ENCODE results near the gene ADARB1. TPM values are rescaled to one million over a fixed set of nuclear protein-coding genes. Genes with fewer than 3 reads are reported as not detected.

ADARB1 gene
- total and polyA plus RNA-seq, 2 of the 8 experiments (the other 6 are each of a cell fraction or from before 2014, with no cell fraction given): 4.7 to 14.9 TPM

GRCh38 chr21:45067462-45068285, 6.7 kb upstream of the ADARB1 start:
- no peak overlapping the region for H4K5ac ChIP-seq (ENCODE audit: insufficient read length, low read depth, low read length)
- H3K27me3 ChIP-seq (replicated peaks in 1 of 4; ENCODE audit: control insufficient read depth in 3 of 4, extremely low read depth in 1 of 4, insufficient read depth in 3 of 4, low read length in 3 of 4): no peaks in the 10 kb centered on the region; a peak in 1 of 7 replicates
- H3K4me2 ChIP-seq (ENCODE audit: insufficient read depth in 1 of 2, low read depth in 2 of 2, low read length in 2 of 2): no peak overlapping the region
- no peak overlapping the region for H2BK120ac ChIP-seq (replicated peaks; ENCODE audit: low read depth, low read length)
- H3K36me3 ChIP-seq (ENCODE audit: control insufficient read depth in 2 of 4, insufficient read depth in 4 of 4, low read length in 3 of 4): no peaks in the 10 kb centered on the region
- 93% methylated on average over 18 of the region's 18 CpGs; no CpG with 5 or more reads in 1 of the 2 experiments for WGBS, 2 experiments (ENCODE audit: extremely low coverage in 1 of 2, insufficient coverage in 1 of 2, insufficient read length in 1 of 2, insufficient replicate concordance in 2 of 2, low coverage in 1 of 2, low lambda C conversion rate in 2 of 2, missing lambda C conversion rate in 1 of 2)
- H4K8ac ChIP-seq (ENCODE audit: extremely low read depth, insufficient read depth, low read length): no peak overlapping the region
- H3K4me1 ChIP-seq (replicated peaks in 1 of 4; ENCODE audit: control insufficient read depth in 3 of 4, insufficient read depth in 4 of 4, low read length in 3 of 4): peaks cover 2 to 10% (median 6%) of the 10 kb centered on the region in 4 experiments; a peak in 6 of 7 replicates
- H3K14ac ChIP-seq (ENCODE audit: insufficient read length): no peak overlapping the region
- no peaks in the 10 kb centered on the region for H3K9me3 ChIP-seq (ENCODE audit: insufficient read depth in 2 of 2, low read depth in 1 of 2, low read length in 1 of 2)
- no peak overlapping the region for H3K56ac ChIP-seq (replicated peaks; ENCODE audit: insufficient read length, low read depth, low read length)
- no peaks in the 10 kb centered on the region for H3K23me2 ChIP-seq (ENCODE audit: low read depth, low read length)
- H2AK5ac ChIP-seq (ENCODE audit: low read depth, low read length): no peak overlapping the region; the same call in 1 of the 2 replicates
- H4K91ac ChIP-seq (replicated peaks; ENCODE audit: insufficient read length, low read length): no peak overlapping the region
- no peak overlapping the region for H2BK5ac ChIP-seq (ENCODE audit: low read depth, low read length)
- H3K4ac ChIP-seq (replicated peaks; ENCODE audit: insufficient read length, low read depth, low read length): no peak overlapping the region
- no peaks in the 10 kb centered on the region for H3K79me1 ChIP-seq (ENCODE audit: low read depth, low read length)
- ChIA-PET CTCF (ENCODE audit: partially characterized antibody) (interaction anchor here (0.8 to 1.5 kb wide), 7 partner anchors 11 to 119 kb away, joined by 3 to 6 read pairs (median 4); no protein-coding TSS in a partner anchor), POLR2A (ENCODE audit: partially characterized antibody) (interaction anchor here (0.6 to 0.8 kb wide), 2 partner anchors 30 to 395 kb away, joined by 3 to 4 read pairs; no protein-coding TSS in a partner anchor)
- no peak overlapping the region for H3K18ac ChIP-seq (ENCODE audit: extremely low read depth, low read length)
- H3K79me2 ChIP-seq (ENCODE audit: control insufficient read depth in 1 of 2, insufficient read depth in 2 of 2, low read length in 2 of 2): no peaks in the 10 kb centered on the region
- H2BK15ac ChIP-seq (ENCODE audit: low read length): peak overlapping the region; percentile 81; the same call in 1 of the 2 replicates
- DNase-seq (ENCODE audit: low read depth in 1 of 2, low spot score in 2 of 2) (no peak), FAIRE-seq (no peak)
- no peak overlapping the region for H3K4me3 ChIP-seq (ENCODE audit: extremely low read depth in 1 of 4, insufficient read depth in 2 of 4, low read depth in 3 of 4, low read length in 4 of 4)
- H2AFZ ChIP-seq (ENCODE audit: low read length): no peak overlapping the region
- H3K27ac ChIP-seq (ENCODE audit: low read depth, low read length): no peak overlapping the region
- H3K23ac ChIP-seq (ENCODE audit: insufficient read length): no peak overlapping the region
- no peak overlapping the region for H2BK20ac ChIP-seq (ENCODE audit: low read length)
- no peak overlapping the region for H3K9ac ChIP-seq (replicated peaks in 1 of 4; ENCODE audit: extremely low read depth in 1 of 4, low read depth in 3 of 4, low read length in 3 of 4)
- H2BK12ac ChIP-seq (ENCODE audit: low read depth, low read length): no peak overlapping the region
- no peaks in the 10 kb centered on the region for H4K20me1 ChIP-seq (replicated peaks in 1 of 2; ENCODE audit: control insufficient read depth in 1 of 2, insufficient read depth in 2 of 2, low read length in 2 of 2)
- TF ChIP-seq SIX5 (IDR thresholded peaks at IDR 0.05; ENCODE audit: low read depth, low read length): no peak
- no peak for TF ChIP-seq MAFK (IDR thresholded peaks at IDR 0.05; ENCODE audit: low read depth, low read length)
- no peak for TF ChIP-seq BCL11A (IDR thresholded peaks at IDR 0.05; ENCODE audit: low read depth in 2 of 2, low read length in 2 of 2)
- TF ChIP-seq E2F6 (IDR thresholded peaks at IDR 0.05): no peak
- TF ChIP-seq SIN3A (conservative IDR thresholded peaks at IDR 0.05 in 1 of 2, IDR thresholded peaks at IDR 0.05 in 1 of 2; ENCODE audit: low read depth in 1 of 2, low read length in 2 of 2): no peak
- TF ChIP-seq POU5F1 (IDR thresholded peaks at IDR 0.05; ENCODE audit: low read depth, low read length): no peak
- no peak for TF ChIP-seq CEBPB (IDR thresholded peaks at IDR 0.05; ENCODE audit: low read depth, low read length)
- TF ChIP-seq SP1 (IDR thresholded peaks at IDR 0.05; ENCODE audit: low read depth, low read length): no peak
- no peak for TF ChIP-seq RXRA (IDR thresholded peaks at IDR 0.05; ENCODE audit: insufficient read depth, low read depth, low read length)
- TF ChIP-seq POLR2AphosphoS5 (IDR thresholded peaks at IDR 0.05; ENCODE audit: low read depth, low read length): no peak
- TF ChIP-seq RFX5 (IDR thresholded peaks at IDR 0.05; ENCODE audit: borderline replicate concordance, low read depth, low read length): no peak
- TF ChIP-seq CHD2 (IDR thresholded peaks at IDR 0.05; ENCODE audit: low read length): no peak
- TF ChIP-seq TBP (IDR thresholded peaks at IDR 0.05; ENCODE audit: low read depth, low read length): no peak

All from H1 (cell line).